ENCODE data around the gene GDF9. TPM values are rescaled to one million over a fixed set of nuclear protein-coding genes. Genes with fewer than 3 reads are reported as not detected.
"Not testable (repeated sequence)": the region's sequence is repeated elsewhere in the genome, so short reads cannot be mapped to it uniquely, and the experiment has no call there.

The GDF9 gene
- total RNA-seq, 4 donors from 2014 or later: 0.47 to 4.8 (median 0.90) TPM

GRCh38 chr5:132860742-132861141, 5.5 kb downstream of the GDF9 start:
- H3K4me1 ChIP-seq: peaks cover 5% of the 10 kb centered on the region
- no peaks in the 10 kb centered on the region for H3K9me3 ChIP-seq
- no peak for TF ChIP-seq EP300 (IDR thresholded peaks at IDR 0.05)
- TF ChIP-seq CTCF (IDR thresholded peaks at IDR 0.05): no peak
- TF ChIP-seq POLR2AphosphoS5 (IDR thresholded peaks at IDR 0.05): no peak
- no peak for TF ChIP-seq POLR2A (IDR thresholded peaks at IDR 0.05)
- H3K36me3 ChIP-seq: no peaks in the 10 kb centered on the region
- H3K27me3 ChIP-seq: no peaks in the 10 kb centered on the region
- no peak for DNase-seq (ENCODE audit: low spot score in 2 of 2)
- no peak overlapping the region for H3K4me3 ChIP-seq
- 71% methylated on average over 5 of the region's 5 CpGs for WGBS
- H3K27ac ChIP-seq: no peak overlapping the region

- H3K27me3 ChIP-seq: no peaks in the 10 kb centered on the region
- DNase-seq (ENCODE audit: low spot score in 2 of 2): no peak
- 84% methylated on average over 2 of the region's 2 CpGs for WGBS
- no peaks in the 10 kb centered on the region for H3K9me3 ChIP-seq
- no peaks in the 10 kb centered on the region for H3K4me1 ChIP-seq
- no peak overlapping the region for H3K27ac ChIP-seq
- H3K4me3 ChIP-seq: no peak overlapping the region
- TF ChIP-seq POLR2A (IDR thresholded peaks at IDR 0.05) (no peak), CTCF (IDR thresholded peaks at IDR 0.05) (no peak), EP300 (IDR thresholded peaks at IDR 0.05) (no peak), POLR2AphosphoS5 (IDR thresholded peaks at IDR 0.05) (no peak)
- no peaks in the 10 kb centered on the region for H3K36me3 ChIP-seq
Measured at GRCh38 chr5:132859889-132860437, 6.3 kb downstream of the GDF9 start.

GRCh38 chr5:132856011-132856410, 10.3 kb downstream of the GDF9 start:
- Histone ChIP-seq H3K36me3 (no peaks in the 10 kb centered on the region), H3K9me3 (no peaks in the 10 kb centered on the region), H3K27ac (no peak overlapping the region), H3K4me1 (no peaks in the 10 kb centered on the region), H3K4me3 (no peak overlapping the region), H3K27me3 (no peaks in the 10 kb centered on the region)
- TF ChIP-seq EP300 (IDR thresholded peaks at IDR 0.05) (no peak), POLR2A (IDR thresholded peaks at IDR 0.05) (no peak), POLR2AphosphoS5 (IDR thresholded peaks at IDR 0.05) (no peak), CTCF (IDR thresholded peaks at IDR 0.05) (no peak)
- WGBS: 83% methylated on average over 3 of the region's 3 CpGs
- no peak for DNase-seq (ENCODE audit: low spot score in 2 of 2)

GRCh38 chr5:132854992-132855391, 11.3 kb downstream of the GDF9 start:
- H3K27ac ChIP-seq; H3K4me3 ChIP-seq; H3K9me3 ChIP-seq; DNase-seq (ENCODE audit: low spot score in 2 of 2); H3K4me1 ChIP-seq; H3K27me3 ChIP-seq; H3K36me3 ChIP-seq: not testable (repeated sequence)
- WGBS: 97% methylated on average over 5 of the region's 5 CpGs

- DNase-seq (ENCODE audit: low spot score in 2 of 2): no peak
- no peak overlapping the region for H3K27ac ChIP-seq
Measured at GRCh38 chr5:132854301-132854700, 12.0 kb downstream of the GDF9 start.

More at GRCh38 chr5:132854301-132854700, 12.0 kb downstream of the GDF9 start:
- Histone ChIP-seq H3K9me3 (no peaks in the 10 kb centered on the region), H3K27me3 (no peaks in the 10 kb centered on the region), H3K4me1 (no peaks in the 10 kb centered on the region), H3K4me3 (no peak overlapping the region), H3K36me3 (no peaks in the 10 kb centered on the region)
- WGBS: 27% methylated on average over 3 of the region's 3 CpGs
- no peak for TF ChIP-seq POLR2AphosphoS5 (IDR thresholded peaks at IDR 0.05)
- TF ChIP-seq EP300 (IDR thresholded peaks at IDR 0.05): no peak
- TF ChIP-seq CTCF (IDR thresholded peaks at IDR 0.05): no peak
- TF ChIP-seq POLR2A (IDR thresholded peaks at IDR 0.05): no peak
